ENCODE measurements around the gene ARFRP1. TPM values are rescaled to one million over a fixed set of nuclear protein-coding genes. Genes with fewer than 3 reads are reported as not detected.

The ARFRP1 gene
- total and polyA plus RNA-seq, 2 of the 13 experiments (the other 11 are each of a cell fraction or from before 2014, with no cell fraction given): 32.0 to 51.1 TPM

- peak; percentile 99 for TF ChIP-seq ZBTB49 (CRISPR knock-in tag; IDR thresholded peaks at IDR 0.05; ENCODE audit: borderline replicate concordance)
- no peak for TF ChIP-seq ZNF10 (CRISPR knock-in tag; IDR thresholded peaks at IDR 0.05; ENCODE audit: borderline replicate concordance, low read depth)
- TF ChIP-seq CEBPB (IDR thresholded peaks at IDR 0.05; ENCODE audit: borderline replicate concordance, low read depth, low read length): no peak
- TF ChIP-seq HHEX (CRISPR knock-in tag; IDR thresholded peaks at IDR 0.05): peak; percentile 57
- peak; percentile 90; the same call in 1 of the 2 replicates for TF ChIP-seq E2F2 (CRISPR knock-in tag; IDR thresholded peaks at IDR 0.05; ENCODE audit: borderline replicate concordance)
- TF ChIP-seq ZMYM3 (CRISPR knock-in tag; IDR thresholded peaks at IDR 0.05): peak; percentile 55
- peak; percentile 92 for TF ChIP-seq ZNF510 (CRISPR knock-in tag; IDR thresholded peaks at IDR 0.05; ENCODE audit: low read depth)
- TF ChIP-seq ZNF44 (CRISPR knock-in tag; IDR thresholded peaks at IDR 0.05): peak; percentile 90; the same call in 1 of the 2 replicates
- TF ChIP-seq NFKB2 (CRISPR knock-in tag; IDR thresholded peaks at IDR 0.05; ENCODE audit: borderline replicate concordance): peak; percentile 97
- peak; percentile 93 for TF ChIP-seq ARID5B (CRISPR knock-in tag; IDR thresholded peaks at IDR 0.05)
- no peak for TF ChIP-seq MBNL3 (CRISPR knock-in tag; conservative IDR thresholded peaks at IDR 0.05)
- peak; percentile 70; the same call in 1 of the 2 replicates for TF ChIP-seq DMAP1 (CRISPR knock-in tag; IDR thresholded peaks at IDR 0.05)
- peak; percentile 88 for TF ChIP-seq ZNF878 (CRISPR knock-in tag; IDR thresholded peaks at IDR 0.05)
- TF ChIP-seq KLF16 (CRISPR knock-in tag; IDR thresholded peaks at IDR 0.05): peak; percentile 97 to 100
- peak; percentile 90 for TF ChIP-seq ELF1 (CRISPR knock-in tag; IDR thresholded peaks at IDR 0.05)
- TF ChIP-seq TBX3 (IDR thresholded peaks at IDR 0.05; ENCODE audit: borderline replicate concordance): no peak
- TF ChIP-seq ZZZ3 (CRISPR knock-in tag; IDR thresholded peaks at IDR 0.05; ENCODE audit: borderline replicate concordance): peak; percentile 95
- no peak for TF ChIP-seq ZNF567 (CRISPR knock-in tag; IDR thresholded peaks at IDR 0.05; ENCODE audit: borderline replicate concordance)
- TF ChIP-seq ZNF839 (CRISPR knock-in tag; IDR thresholded peaks at IDR 0.05; ENCODE audit: borderline replicate concordance): 0 out of 2 replicates have a peak, but pooled peaks have one; percentile 37
- no peak for TF ChIP-seq ZNF33B (CRISPR knock-in tag; IDR thresholded peaks at IDR 0.05)
- TF ChIP-seq STAT5B (CRISPR knock-in tag; IDR thresholded peaks at IDR 0.05): peak; percentile 99
- peak; percentile 99 for TF ChIP-seq ZNF138 (CRISPR knock-in tag; IDR thresholded peaks at IDR 0.05; ENCODE audit: low read depth)
Measured at GRCh38 chr20:63653041-63653973, 54.5 kb downstream of the ARFRP1 start, which contains the start of gene STMN3 (continued).
